Measurements from ENCODE around the gene SYDE1.

Gene SYDE1

DNA sequence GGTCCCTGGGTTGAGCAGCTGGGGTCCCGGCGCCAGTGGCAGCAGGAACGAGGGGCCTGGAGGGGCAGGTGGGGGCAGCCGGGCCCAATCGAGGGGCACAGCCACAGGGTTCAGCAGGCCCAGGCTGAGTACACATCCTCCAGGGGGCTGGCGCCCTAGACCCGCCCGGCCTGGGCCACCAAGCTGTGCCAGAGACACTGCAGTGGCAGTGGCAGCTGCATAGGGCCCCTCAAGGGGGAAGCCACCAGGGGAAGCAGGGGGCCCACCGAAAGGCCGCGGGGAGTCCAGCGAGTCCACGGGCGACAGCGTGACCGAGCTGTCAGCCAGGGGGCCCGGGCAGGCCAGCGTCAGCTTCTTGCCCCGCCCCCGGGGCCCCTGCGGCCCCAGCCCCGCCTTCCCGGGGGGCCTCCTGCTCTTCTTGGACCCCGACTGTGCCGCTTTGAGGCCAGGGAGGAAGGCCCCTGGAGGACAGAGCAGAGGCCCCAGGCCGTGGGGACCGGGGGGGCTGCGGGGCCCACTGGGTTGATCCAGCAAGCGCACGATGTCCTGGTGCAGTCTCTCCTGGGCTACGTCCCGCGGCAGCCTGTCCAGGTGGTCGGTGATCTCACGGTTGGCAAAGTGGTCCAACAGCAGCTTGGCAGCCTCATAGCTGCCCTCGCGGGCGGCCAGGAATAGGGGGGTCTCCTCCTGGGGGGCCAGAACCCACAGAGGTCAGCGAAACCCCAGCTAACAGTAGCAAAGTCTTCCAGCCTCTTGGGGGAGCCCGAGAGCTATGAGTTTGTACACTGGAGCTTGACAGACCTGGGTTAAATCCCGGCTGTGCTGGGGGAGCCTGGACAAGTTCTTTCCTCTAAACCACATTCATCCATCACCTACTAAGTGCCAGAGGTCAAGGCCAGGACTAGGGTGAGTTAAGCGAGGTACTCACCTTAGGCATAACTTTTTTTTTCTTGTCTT lies 54.1 kb downstream of the SYDE1 start:
- H3K4me3 ChIP-seq (ENCODE audit: low read length, poor library complexity, severe bottlenecking), result no peak overlapping the region
- no peaks in the 10 kb centered on the region for H4K20me1 ChIP-seq (ENCODE audit: insufficient read depth, low read length, poor library complexity, severe bottlenecking)
- no peak overlapping the region for H3K9ac ChIP-seq (ENCODE audit: low read depth, low read length, poor library complexity, severe bottlenecking)
- H3K27me3 ChIP-seq (ENCODE audit: insufficient read depth, low read length, poor library complexity, severe bottlenecking), result no peaks in the 10 kb centered on the region
- H3K79me2 ChIP-seq (ENCODE audit: insufficient read depth, low read length), result no peaks in the 10 kb centered on the region
- no peaks in the 10 kb centered on the region for H3K36me3 ChIP-seq (ENCODE audit: insufficient read depth, low read length)
- no peaks in the 10 kb centered on the region for H3K4me1 ChIP-seq (ENCODE audit: insufficient read depth, low read length, poor library complexity, severe bottlenecking)
- TF ChIP-seq CTCF (conservative IDR thresholded peaks at IDR 0.05; ENCODE audit: low read length) (peak; percentile 76), EZH2phosphoT487 (IDR thresholded peaks at IDR 0.05; ENCODE audit: borderline replicate concordance) (no peak)
- no peaks in the 10 kb centered on the region for H3K9me2 ChIP-seq (replicated peaks; ENCODE audit: low read depth, low read length)
- H3K9me3 ChIP-seq (ENCODE audit: insufficient read depth, low read depth, low read length), result no peaks in the 10 kb centered on the region; the same call in 1 of the 2 replicates
- no peak overlapping the region for H3K4me2 ChIP-seq (ENCODE audit: low read depth, low read length, poor library complexity, severe bottlenecking)
- H2AFZ ChIP-seq (ENCODE audit: low read length), result no peak overlapping the region
- no peaks in the 10 kb centered on the region for H3F3A ChIP-seq (ENCODE audit: low read depth)

Data from Loucy (cell line).